HepG2 (cell line): ENCODE measurements around the gene IQCE.

Experiments
- CREB1 ChIP-seq, 2 experiments: fragments of 450-650 bp in 1 of 2; IDR thresholded peaks; 2 replicates each; pipeline ENCODE4 v1.6.1; 2016 to 2017; ENCODE audit warnings: control low read depth in 1 of 2, mild to moderate bottlenecking in 1 of 2, missing compliant biosample characterization in 1 of 2, missing genetic modification characterization in 1 of 2
- CTCF ChIP-seq: sonication (generic); formaldehyde crosslinking; IDR thresholded peaks from 2 replicates; pipeline ENCODE4 v1.5.0; 2020; ENCODE audit warnings: mild to moderate bottlenecking, missing genetic modification reagents, moderate library complexity
- ELF3 ChIP-seq: IDR thresholded peaks from 2 replicates; pipeline ENCODE4 v1.6.1; 2016; ENCODE audit warnings: missing genetic modification reagents, missing compliant biosample characterization
- EZH2 ChIP-seq: conservative IDR thresholded peaks from 2 replicates; pipeline ENCODE4 v1.6.1; 2012; ENCODE audit warnings: mild to moderate bottlenecking, low read depth, low read length, moderate library complexity
- PRDM15 ChIP-seq: sonication (generic); formaldehyde crosslinking; IDR thresholded peaks from 2 replicates; pipeline ENCODE4 v1.4.0; 2020; ENCODE audit warnings: missing genetic modification reagents
- RAD21 ChIP-seq: fragments of 450-650 bp; formaldehyde crosslinking; IDR thresholded peaks from 2 replicates; pipeline ENCODE4 v1.5.0; 2020; ENCODE audit warnings: mild to moderate bottlenecking

DNA sequence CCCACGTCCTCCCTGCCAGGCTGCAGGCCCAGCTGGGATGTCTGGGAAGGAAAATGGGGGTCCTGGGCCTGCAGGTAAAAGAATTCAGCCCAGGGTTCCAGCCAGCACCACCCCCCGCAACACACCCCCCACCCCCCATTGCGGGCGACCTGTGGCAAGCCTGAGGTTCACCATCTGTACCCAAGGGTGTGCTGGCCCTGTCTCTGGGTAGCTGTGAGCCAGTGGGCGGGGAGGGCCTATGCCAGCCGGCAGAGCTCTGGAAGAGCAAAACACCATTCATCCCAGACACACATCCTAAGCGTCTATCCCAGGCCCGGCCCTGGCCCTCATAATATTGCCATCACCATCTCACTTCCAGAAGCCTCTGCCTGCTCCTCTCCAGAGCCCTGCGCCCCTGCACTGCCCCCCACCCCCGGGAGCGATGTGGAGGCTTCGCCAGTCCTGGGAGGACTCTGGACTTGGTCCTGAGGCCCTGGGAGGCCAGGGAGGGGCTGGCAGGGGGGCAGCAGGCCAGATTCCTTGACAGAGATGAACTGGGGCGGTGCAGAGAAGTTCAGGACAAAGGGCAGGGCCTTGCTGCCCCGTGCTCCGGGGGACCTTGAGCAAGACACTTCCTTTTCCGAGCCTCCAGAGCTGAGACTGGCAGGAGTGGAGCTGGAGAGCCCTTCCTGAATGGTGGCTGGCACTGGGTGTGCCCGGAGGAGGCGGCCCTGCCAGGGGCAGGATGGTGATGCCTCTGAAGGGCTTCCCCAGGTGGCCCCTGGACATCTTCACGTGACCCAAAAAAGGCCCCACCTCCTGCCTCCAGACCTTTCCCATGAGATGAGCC is 64.3 kb downstream of the IQCE start:
- TF ChIP-seq PRDM15 (CRISPR knock-in tag), result no peak
- TF ChIP-seq EZH2, result no peak
- peak; percentile 19; the same call in 1 of the 2 replicates for TF ChIP-seq CTCF
- TF ChIP-seq CREB1 (IDR thresholded peaks at IDR 0.05), result no peak
- no peak for TF ChIP-seq CREB1 (CRISPR knock-in tag; IDR thresholded peaks at IDR 0.05)
- TF ChIP-seq RAD21 (CRISPR knock-in tag), result no peak
- peak; percentile 91 for TF ChIP-seq ELF3 (CRISPR knock-in tag)
